Measurements from ENCODE around the gene COX10.

Gene COX10

GRCh38 chr17:14086189-14086588 is 16.9 kb downstream of the COX10 start:
- H3K27me3 ChIP-seq (ENCODE audit: insufficient read depth, insufficient read length) = no peaks in the 10 kb centered on the region

GRCh38 chr17:14089179-14089578 is 19.9 kb downstream of the COX10 start:
- H3K9me3 ChIP-seq (ENCODE audit: insufficient read depth, low read length) = no peaks in the 10 kb centered on the region
- DNase-seq (ENCODE audit: low read depth, low spot score) = no peak
- TF ChIP-seq ZNF274 (IDR thresholded peaks at IDR 0.05; ENCODE audit: low read depth, low read length) (no peak), SUZ12 (IDR thresholded peaks at IDR 0.05; ENCODE audit: extremely low read depth, insufficient read depth, insufficient read length) (no peak), YY1 (IDR thresholded peaks at IDR 0.05; ENCODE audit: insufficient read depth, insufficient read length) (no peak)
- no peak overlapping the region for H3K9ac ChIP-seq (ENCODE audit: insufficient read length, low read depth)
- H3K4me3 ChIP-seq (ENCODE audit: insufficient read length, low read depth) = no peak overlapping the region
- no peaks in the 10 kb centered on the region for H3K36me3 ChIP-seq (ENCODE audit: insufficient read depth, insufficient read length, low read length)
- no peaks in the 10 kb centered on the region for H3K4me1 ChIP-seq (ENCODE audit: insufficient read depth, insufficient read length)
- H3K27me3 ChIP-seq (ENCODE audit: insufficient read depth, insufficient read length) = no peaks in the 10 kb centered on the region

More at GRCh38 chr17:14086189-14086588, 16.9 kb downstream of the COX10 start:
- peaks cover 10% of the 10 kb centered on the region for H3K36me3 ChIP-seq (ENCODE audit: insufficient read depth, insufficient read length, low read length)
- no peak for TF ChIP-seq YY1 (IDR thresholded peaks at IDR 0.05; ENCODE audit: insufficient read depth, insufficient read length)
- TF ChIP-seq ZNF274 (IDR thresholded peaks at IDR 0.05; ENCODE audit: low read depth, low read length) = no peak
- TF ChIP-seq SUZ12 (IDR thresholded peaks at IDR 0.05; ENCODE audit: extremely low read depth, insufficient read depth, insufficient read length) = no peak
- H3K9me3 ChIP-seq (ENCODE audit: insufficient read depth, low read length) = no peaks in the 10 kb centered on the region
- DNase-seq (ENCODE audit: low read depth, low spot score) = no peak
- no peak overlapping the region for H3K9ac ChIP-seq (ENCODE audit: insufficient read length, low read depth)
- H3K4me1 ChIP-seq (ENCODE audit: insufficient read depth, insufficient read length) = no peaks in the 10 kb centered on the region
- no peak overlapping the region for H3K4me3 ChIP-seq (ENCODE audit: insufficient read length, low read depth)

- no peak for DNase-seq (ENCODE audit: low read depth, low spot score)
- Histone ChIP-seq H3K4me3 (ENCODE audit: insufficient read length, low read depth) (no peak overlapping the region), H3K4me1 (ENCODE audit: insufficient read depth, insufficient read length) (no peaks in the 10 kb centered on the region), H3K27me3 (ENCODE audit: insufficient read depth, insufficient read length) (no peaks in the 10 kb centered on the region), H3K9ac (ENCODE audit: insufficient read length, low read depth) (no peak overlapping the region), H3K36me3 (ENCODE audit: insufficient read depth, insufficient read length, low read length) (peaks cover 3% of the 10 kb centered on the region), H3K9me3 (ENCODE audit: insufficient read depth, low read length) (no peaks in the 10 kb centered on the region)
- TF ChIP-seq ZNF274 (IDR thresholded peaks at IDR 0.05; ENCODE audit: low read depth, low read length) (no peak), SUZ12 (IDR thresholded peaks at IDR 0.05; ENCODE audit: extremely low read depth, insufficient read depth, insufficient read length) (no peak), YY1 (IDR thresholded peaks at IDR 0.05; ENCODE audit: insufficient read depth, insufficient read length) (no peak)
Observed at GRCh38 chr17:14091367-14091766, 22.1 kb downstream of the COX10 start.

- H3K9ac ChIP-seq (ENCODE audit: insufficient read length, low read depth) = no peak overlapping the region
- DNase-seq (ENCODE audit: low read depth, low spot score) = no peak
- no peaks in the 10 kb centered on the region for H3K9me3 ChIP-seq (ENCODE audit: insufficient read depth, low read length)
- TF ChIP-seq YY1 (IDR thresholded peaks at IDR 0.05; ENCODE audit: insufficient read depth, insufficient read length) = no peak
- no peak for TF ChIP-seq ZNF274 (IDR thresholded peaks at IDR 0.05; ENCODE audit: low read depth, low read length)
- no peak for TF ChIP-seq SUZ12 (IDR thresholded peaks at IDR 0.05; ENCODE audit: extremely low read depth, insufficient read depth, insufficient read length)
- peaks cover 3% of the 10 kb centered on the region for H3K36me3 ChIP-seq (ENCODE audit: insufficient read depth, insufficient read length, low read length)
- H3K27me3 ChIP-seq (ENCODE audit: insufficient read depth, insufficient read length) = no peaks in the 10 kb centered on the region
- H3K4me3 ChIP-seq (ENCODE audit: insufficient read length, low read depth) = no peak overlapping the region
- no peaks in the 10 kb centered on the region for H3K4me1 ChIP-seq (ENCODE audit: insufficient read depth, insufficient read length)
Observed at GRCh38 chr17:14092808-14093207, 23.5 kb downstream of the COX10 start.

- DNase-seq (ENCODE audit: low read depth, low spot score) = no peak
- H3K4me1 ChIP-seq (ENCODE audit: insufficient read depth, insufficient read length) = no peaks in the 10 kb centered on the region
- no peaks in the 10 kb centered on the region for H3K27me3 ChIP-seq (ENCODE audit: insufficient read depth, insufficient read length)
- peaks cover 3% of the 10 kb centered on the region for H3K36me3 ChIP-seq (ENCODE audit: insufficient read depth, insufficient read length, low read length)
- H3K9ac ChIP-seq (ENCODE audit: insufficient read length, low read depth) = no peak overlapping the region
- no peak overlapping the region for H3K4me3 ChIP-seq (ENCODE audit: insufficient read length, low read depth)
- no peaks in the 10 kb centered on the region for H3K9me3 ChIP-seq (ENCODE audit: insufficient read depth, low read length)
- TF ChIP-seq ZNF274 (IDR thresholded peaks at IDR 0.05; ENCODE audit: low read depth, low read length) = no peak
Observed at GRCh38 chr17:14094676-14095601, 25.6 kb downstream of the COX10 start.

- H3K4me1 ChIP-seq (ENCODE audit: insufficient read depth, insufficient read length) = no peaks in the 10 kb centered on the region
- no peak for TF ChIP-seq ZNF274 (IDR thresholded peaks at IDR 0.05; ENCODE audit: low read depth, low read length)
- TF ChIP-seq YY1 (IDR thresholded peaks at IDR 0.05; ENCODE audit: insufficient read depth, insufficient read length) = no peak
- no peak for TF ChIP-seq SUZ12 (IDR thresholded peaks at IDR 0.05; ENCODE audit: extremely low read depth, insufficient read depth, insufficient read length)
- DNase-seq (ENCODE audit: low read depth, low spot score) = no peak
Observed at GRCh38 chr17:14095631-14096030, 26.3 kb downstream of the COX10 start.

GRCh38 chr17:14098246-14098645 is 28.9 kb downstream of the COX10 start:
- Histone ChIP-seq H3K36me3 (ENCODE audit: insufficient read depth, insufficient read length, low read length) (peaks cover 10% of the 10 kb centered on the region), H3K4me1 (ENCODE audit: insufficient read depth, insufficient read length) (no peaks in the 10 kb centered on the region), H3K9ac (ENCODE audit: insufficient read length, low read depth) (no peak overlapping the region), H3K27me3 (ENCODE audit: insufficient read depth, insufficient read length) (no peaks in the 10 kb centered on the region), H3K4me3 (ENCODE audit: insufficient read length, low read depth) (no peak overlapping the region), H3K9me3 (ENCODE audit: insufficient read depth, low read length) (no peaks in the 10 kb centered on the region)
- TF ChIP-seq ZNF274 (IDR thresholded peaks at IDR 0.05; ENCODE audit: low read depth, low read length) (no peak), SUZ12 (IDR thresholded peaks at IDR 0.05; ENCODE audit: extremely low read depth, insufficient read depth, insufficient read length) (no peak), YY1 (IDR thresholded peaks at IDR 0.05; ENCODE audit: insufficient read depth, insufficient read length) (no peak)
- DNase-seq (ENCODE audit: low read depth, low spot score) = no peak

More at GRCh38 chr17:14095631-14096030, 26.3 kb downstream of the COX10 start:
- Histone ChIP-seq H3K27me3 (ENCODE audit: insufficient read depth, insufficient read length) (no peaks in the 10 kb centered on the region), H3K4me3 (ENCODE audit: insufficient read length, low read depth) (no peak overlapping the region), H3K36me3 (ENCODE audit: insufficient read depth, insufficient read length, low read length) (peaks cover 3% of the 10 kb centered on the region), H3K9me3 (ENCODE audit: insufficient read depth, low read length) (no peaks in the 10 kb centered on the region), H3K9ac (ENCODE audit: insufficient read length, low read depth) (no peak overlapping the region)

Measured in NT2/D1 (cell line).